K562 (cell line): Measurements from ENCODE around the gene NLGN4X. TPM values are rescaled to one million over a fixed set of nuclear protein-coding genes. Genes with fewer than 3 reads are reported as not detected.

ENCODE experiments used
- ATAC-seq: fragments of 200-7000 bp; cut with Tn5 transposase; 3 replicates; pipeline ENCODE4 v1.9.1; 2020; ENCODE audit warnings: moderate library complexity
- BruUV-seq: library from RNA; stranded (reverse); fragments of 400-500 nt; replicated peaks from 2 replicates; lab custom pipeline; 2021; lab: Mats Ljungman, UMichigan
- CTCF ChIA-PET: fragments of 300-600 bp; formaldehyde crosslinking; extraction: SDS; loops from one replicate; lab custom pipeline; 2021; ENCODE audit warnings: low intra/inter-chr PET ratio; lab: Yijun Ruan, JAX
- POLR2A ChIA-PET: fragments of 300-600, 350-650 bp; sonication (Branson Sonifier 250); formaldehyde crosslinking; extraction: SDS; loops from one replicate; lab custom pipeline; 2021; ENCODE audit warnings: antibody characterized with exemption, inconsistent platforms; lab: Yijun Ruan, JAX
- DNase-seq, 4 experiments: peaks; one replicate each; pipeline versions ENCODE4 v3.0.0 to v3.0.0-alpha.2; 2011 to 2018; ENCODE audit warnings: low spot score in 3 of 4, mixed read lengths in 3 of 4; ENCODE audit errors: extremely low read depth in 1 of 4
- FAIRE-seq: peaks from 2 replicates; lab custom pipeline; 2011; peaks lifted over from hg19 to GRCh38; lab: Jason Lieb, UNC
- H2AFZ ChIP-seq: 2 replicates; pipeline ENCODE4 v1.6.0; 2011; ENCODE audit warnings: low read depth, low read length, control low read depth, inconsistent platforms
- H3K27ac ChIP-seq: fragments of 200-600 bp; 3 replicates; pipeline ENCODE4 v1.8.0; 2011; ENCODE audit warnings: low read depth, mild to moderate bottlenecking, control low read depth, inconsistent platforms, low read length, moderate library complexity, mixed read lengths; ENCODE audit errors: extremely low read depth
- H3K27me3 ChIP-seq, 2 experiments: fragments of 300-600 bp in 1 of 2; 2 replicates in 1 of 2; 3 replicates in 1 of 2; pipeline versions ENCODE4 v1.6.0 to v1.8.0; 2011; ENCODE audit warnings: inconsistent platforms in 2 of 2, low read length in 2 of 2, mild to moderate bottlenecking in 1 of 2, mixed read lengths in 1 of 2, moderate library complexity in 1 of 2; ENCODE audit not compliant: control insufficient read depth in 2 of 2, insufficient read depth in 2 of 2
- H3K36me3 ChIP-seq: fragments of 300-600 bp; 3 replicates; pipeline ENCODE4 v1.8.0; 2011; ENCODE audit warnings: mild to moderate bottlenecking, low read length, inconsistent platforms; ENCODE audit not compliant: control insufficient read depth, insufficient read depth
- H3K4me1 ChIP-seq, 2 experiments: fragments of 200-600 bp in 1 of 2; replicated peaks in 1 of 2; 2 replicates in 1 of 2; 3 replicates in 1 of 2; pipeline versions ENCODE4 v1.5.1 to v1.8.0; 2011; ENCODE audit warnings: inconsistent platforms in 2 of 2, low read length in 2 of 2, mild to moderate bottlenecking in 1 of 2, mixed read lengths in 1 of 2, moderate library complexity in 1 of 2; ENCODE audit not compliant: control insufficient read depth in 2 of 2, insufficient read depth in 2 of 2
- H3K4me2 ChIP-seq: 2 replicates; pipeline ENCODE4 v1.6.1; 2011; ENCODE audit warnings: low read length, control low read depth, inconsistent platforms, mixed read lengths; ENCODE audit not compliant: insufficient read depth
- H3K4me3 ChIP-seq: fragments of 200-600 bp; sonication (generic), shearing (Covaris generic); 2 replicates; pipeline ENCODE4 v1.5.1; 2016; ENCODE audit warnings: control low read depth, inconsistent platforms
- H3K79me2 ChIP-seq: fragments of 200-600 bp; 3 replicates; pipeline ENCODE4 v1.8.0; 2011; ENCODE audit warnings: low read length, inconsistent platforms; ENCODE audit not compliant: control insufficient read depth, insufficient read depth
- H3K9ac ChIP-seq, 2 experiments: 2 replicates each; pipeline versions ENCODE4 v1.6.0 to v1.6.1; 2011; ENCODE audit warnings: low read depth in 2 of 2, low read length in 2 of 2, control low read depth in 1 of 2, inconsistent platforms in 1 of 2, mild to moderate bottlenecking in 1 of 2, mixed read lengths in 1 of 2; ENCODE audit not compliant: insufficient read depth in 1 of 2
- H3K9me1 ChIP-seq: one replicate; pipeline ENCODE4 v1.6.0; 2011; ENCODE audit warnings: inconsistent platforms, mild to moderate bottlenecking, low read length, moderate library complexity; ENCODE audit not compliant: control insufficient read depth, insufficient read depth
- H3K9me3 ChIP-seq: replicated peaks from 2 replicates; pipeline ENCODE4 v1.5.1; 2011; ENCODE audit warnings: low read depth, low read length, inconsistent platforms; ENCODE audit not compliant: control insufficient read depth, insufficient read depth
- H4K20me1 ChIP-seq: replicated peaks from 2 replicates; pipeline ENCODE4 v1.6.1; 2011; ENCODE audit warnings: low read length, inconsistent platforms, mixed read lengths; ENCODE audit not compliant: control insufficient read depth, insufficient read depth
- FIP1L1 ChIP-seq: fragments of 200-400 bp; formaldehyde crosslinking; IDR thresholded peaks from 2 replicates; pipeline ENCODE4 v1.6.1; 2018; ENCODE audit warnings: mild to moderate bottlenecking, low read depth, low read length; ENCODE audit not compliant: poor library complexity, severe bottlenecking
- FOXK1 ChIP-seq: sonication (generic); formaldehyde crosslinking; IDR thresholded peaks from 2 replicates; pipeline ENCODE4 v1.8.0; 2022; ENCODE audit warnings: missing genetic modification reagents, mild to moderate bottlenecking, borderline replicate concordance
- GATAD2B ChIP-seq: fragments of 450-650 bp; IDR thresholded peaks from 2 replicates; pipeline ENCODE4 v1.6.1; 2017; ENCODE audit warnings: mild to moderate bottlenecking, borderline replicate concordance
- GMEB1 ChIP-seq: fragments of 250-450 bp; sonication (Bioruptor Pico); IDR thresholded peaks from 2 replicates; pipeline ENCODE4 v1.4.0; 2020; ENCODE audit warnings: mild to moderate bottlenecking
- HDGF ChIP-seq: fragments of 450-650 bp; IDR thresholded peaks from 2 replicates; pipeline ENCODE4 v1.6.1; 2016
- KDM5B ChIP-seq: fragments of 200-600 bp; sonication (generic); IDR thresholded peaks from 2 replicates; pipeline ENCODE4 v1.6.1; 2012; ENCODE audit warnings: low read depth, mild to moderate bottlenecking, moderate library complexity, low read length, control low read depth, inconsistent platforms; ENCODE audit not compliant: insufficient replicate concordance
- MCM3 ChIP-seq: fragments of 450-650 bp; IDR thresholded peaks from 2 replicates; pipeline ENCODE4 v1.6.1; 2016
- MED1 ChIP-seq: sonication (generic); formaldehyde crosslinking; IDR thresholded peaks from 2 replicates; pipeline ENCODE4 v1.8.1; 2023; ENCODE audit warnings: missing genetic modification reagents, borderline replicate concordance
- PML ChIP-seq: IDR thresholded peaks from 2 replicates; pipeline ENCODE4 v1.6.1; 2012; ENCODE audit warnings: low read length, inconsistent platforms
- POLR2B ChIP-seq: fragments of 450-650 bp; IDR thresholded peaks from 2 replicates; pipeline ENCODE4 v1.6.1; 2018; ENCODE audit warnings: low read depth; ENCODE audit not compliant: partially characterized antibody
- TCFL5 ChIP-seq: fragments of 250-450 bp; sonication (Bioruptor Pico); conservative IDR thresholded peaks from 2 replicates; pipeline ENCODE4 v1.6.1; 2021; ENCODE audit warnings: mild to moderate bottlenecking, moderate library complexity, matching md5 sums
- ZNF140 ChIP-seq: fragments of 250-450 bp; sonication (Bioruptor Pico); IDR thresholded peaks from 2 replicates; pipeline ENCODE4 v1.8.0; 2021; ENCODE audit warnings: moderate library complexity, mild to moderate bottlenecking, inconsistent platforms
- ZNF184 ChIP-seq: sonication (generic); formaldehyde crosslinking; IDR thresholded peaks from 2 replicates; pipeline ENCODE4 v1.5.0; 2020; ENCODE audit warnings: missing genetic modification reagents
- ZNF431 ChIP-seq: sonication (generic); formaldehyde crosslinking; IDR thresholded peaks from 2 replicates; pipeline ENCODE4 v1.8.0; 2022; ENCODE audit warnings: mild to moderate bottlenecking, missing genetic modification reagents
- ZNF561 ChIP-seq: fragments of 450-650 bp; formaldehyde crosslinking; conservative IDR thresholded peaks from 2 replicates; pipeline ENCODE4 v1.4.0; 2020; ENCODE audit warnings: mild to moderate bottlenecking, moderate library complexity
- WGBS: fragments of 100-300 bp; shearing (Covaris generic); methylation state at CpG from one replicate; pipeline ENCODE4 v1.1.6; 2016; ENCODE audit warnings: low coverage, mixed read lengths; ENCODE audit not compliant: insufficient coverage; ENCODE audit errors: missing lambda C conversion rate; 5-methylcytosine and 5-hydroxymethylcytosine counted together
- in situ Hi-C: fragments of 300-500 bp; cut with MboI; formaldehyde crosslinking; loops from 4 replicates; pipeline ENCODE4 v1.15.0; 2018; ENCODE audit warnings: inconsistent platforms, mixed read lengths
- intact Hi-C: fragments of 100-400 bp; cut with micrococcal nuclease; formaldehyde crosslinking; loops from 2 replicates; pipeline ENCODE4 v1.14.2; 2022
- polyA plus RNA-seq, 8 experiments: library from polyadenylated mRNA; depleted of rRNA in 4 of 8; stranded (reverse) in 5 of 8; unstranded in 3 of 8; fragments of >200 nt; fragmentation: Nextera tagmentation in 2 of 8; fragmentation: Illumina TruSeq in 1 of 8; extraction: Ambion mirVana in 2 of 8; extraction: Trizol in 1 of 8; gene quantifications; 2 replicates each; pipeline versions ENCODE4 v1.2.1 to v1.2.3, GENCODE V29; 2011 to 2014; ENCODE audit warnings: inconsistent platforms in 1 of 8, missing spikeins in 1 of 8
- total RNA-seq, 7 experiments: library from RNA; depleted of rRNA in 6 of 7; stranded (reverse); fragments of >200 nt in 6 of 7; fragmentation: Illumina TruSeq in 2 of 7; extraction: Trizol in 2 of 7; gene quantifications; 2 replicates each; pipeline versions ENCODE4 v1.2.1 to v1.2.3, GENCODE V29; 2011 to 2021; ENCODE audit warnings: low replicate concordance in 1 of 7
- TF ChIP-seq, protein P1 (sequence below): sonication (generic); formaldehyde crosslinking; IDR thresholded peaks from 2 replicates; pipeline ENCODE4 v1.5.0; 2020; ENCODE audit warnings: missing genetic modification reagents
- TF ChIP-seq, protein P2 (sequence below): IDR thresholded peaks from 2 replicates; pipeline ENCODE4 v1.6.1; 2014; ENCODE audit warnings: antibody characterized with exemption

The NLGN4X gene
- total and polyA plus RNA-seq, 9 of the 15 experiments (the other 6 are each of a cell fraction or from before 2014, with no cell fraction given), result 0.07 TPM; not detected in 8

- no peak for TF ChIP-seq ZNF140 (CRISPR knock-in tag)
- TF ChIP-seq HDGF, result no peak
- TF ChIP-seq TCFL5, result no peak
- TF ChIP-seq, protein P1, sequence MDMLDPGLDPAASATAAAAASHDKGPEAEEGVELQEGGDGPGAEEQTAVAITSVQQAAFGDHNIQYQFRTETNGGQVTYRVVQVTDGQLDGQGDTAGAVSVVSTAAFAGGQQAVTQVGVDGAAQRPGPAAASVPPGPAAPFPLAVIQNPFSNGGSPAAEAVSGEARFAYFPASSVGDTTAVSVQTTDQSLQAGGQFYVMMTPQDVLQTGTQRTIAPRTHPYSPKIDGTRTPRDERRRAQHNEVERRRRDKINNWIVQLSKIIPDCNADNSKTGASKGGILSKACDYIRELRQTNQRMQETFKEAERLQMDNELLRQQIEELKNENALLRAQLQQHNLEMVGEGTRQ (CRISPR knock-in tag), result no peak
- no peak for TF ChIP-seq PML
- TF ChIP-seq ZNF431 (CRISPR knock-in tag), result no peak
- no peak for TF ChIP-seq FIP1L1
- TF ChIP-seq MED1, result no peak
- TF ChIP-seq FOXK1 (CRISPR knock-in tag), result no peak
- no peak for TF ChIP-seq KDM5B
- no peak for TF ChIP-seq POLR2B
Observed at GRCh38 chrX:6134255-6134654, 94.4 kb downstream of the NLGN4X start (continued).

GRCh38 chrX:6132970-6133369 is 95.7 kb downstream of the NLGN4X start:
- in situ Hi-C loops, result no loop called here
- no TSS peak for BruUV-seq

More at GRCh38 chrX:6132970-6133369, 95.7 kb downstream of the NLGN4X start:
- H3K4me3 ChIP-seq, result no peak overlapping the region
- H3K27ac ChIP-seq, result no peak overlapping the region
- CTCF ChIA-PET, result no interaction called here
- H3K9me3 ChIP-seq, result no peaks in the 10 kb centered on the region; the same call in 1 of the 2 replicates
- no peaks in the 10 kb centered on the region for H4K20me1 ChIP-seq
- intact Hi-C loops, result no loop called here
- H3K36me3 ChIP-seq, result no peaks in the 10 kb centered on the region
- H3K9ac ChIP-seq, result no peak overlapping the region
- H3K4me1 ChIP-seq, result no peaks in the 10 kb centered on the region
- WGBS, result 0% methylated on average over 5 of the region's 5 CpGs
- no peak for TF ChIP-seq ZNF184 (CRISPR knock-in tag)
- no peak for TF ChIP-seq GMEB1
- no peak for TF ChIP-seq ZNF561
- TF ChIP-seq MCM3, result no peak
- TF ChIP-seq, protein P2, sequence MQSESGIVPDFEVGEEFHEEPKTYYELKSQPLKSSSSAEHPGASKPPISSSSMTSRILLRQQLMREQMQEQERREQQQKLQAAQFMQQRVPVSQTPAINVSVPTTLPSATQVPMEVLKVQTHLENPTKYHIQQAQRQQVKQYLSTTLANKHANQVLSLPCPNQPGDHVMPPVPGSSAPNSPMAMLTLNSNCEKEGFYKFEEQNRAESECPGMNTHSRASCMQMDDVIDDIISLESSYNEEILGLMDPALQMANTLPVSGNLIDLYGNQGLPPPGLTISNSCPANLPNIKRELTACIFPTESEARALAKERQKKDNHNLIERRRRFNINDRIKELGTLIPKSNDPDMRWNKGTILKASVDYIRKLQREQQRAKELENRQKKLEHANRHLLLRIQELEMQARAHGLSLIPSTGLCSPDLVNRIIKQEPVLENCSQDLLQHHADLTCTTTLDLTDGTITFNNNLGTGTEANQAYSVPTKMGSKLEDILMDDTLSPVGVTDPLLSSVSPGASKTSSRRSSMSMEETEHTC, result no peak
- no peak for TF ChIP-seq GATAD2B
- H3K27me3 ChIP-seq, result no peaks in the 10 kb centered on the region
- no peaks in the 10 kb centered on the region for H3K9me1 ChIP-seq
- no peak for ATAC-seq
- DNase-seq, result no peak
- no peaks in the 10 kb centered on the region for H3K79me2 ChIP-seq
- FAIRE-seq, result no peak
- no peak overlapping the region for H3K4me2 ChIP-seq
- POLR2A ChIA-PET, result no interaction called here
- no peak overlapping the region for H2AFZ ChIP-seq
